Keratinocyte (primary cell): ENCODE results near the gene HLF.

Experiments used
- CTCF ChIP-seq, 3 experiments: IDR thresholded peaks in 1 of 3; conservative IDR thresholded peaks in 1 of 3; optimal IDR thresholded peaks in 1 of 3; 2 replicates in 2 of 3; 3 replicates in 1 of 3; pipeline versions ENCODE3 to v1.5.1; 2011; ENCODE audit warnings: low read length in 3 of 3, mild to moderate bottlenecking in 3 of 3, moderate library complexity in 2 of 3, control low read depth in 1 of 3, inconsistent platforms in 1 of 3; ENCODE audit not compliant: insufficient read depth in 2 of 3; ENCODE audit errors: extremely low read depth in 1 of 3
- EZH2 ChIP-seq: IDR thresholded peaks from one replicate; pipeline ENCODE4 v1.6.1; 2012; ENCODE audit warnings: inconsistent platforms, mild to moderate bottlenecking, low read length, moderate library complexity

- TF ChIP-seq EZH2 (no peak), CTCF (optimal IDR thresholded peaks at IDR 0.05 in 1 of 3, IDR thresholded peaks at IDR 0.05 in 1 of 3, conservative IDR thresholded peaks at IDR 0.05 in 1 of 3; ENCODE audit: extremely low read depth in 1 of 3, insufficient read depth in 2 of 3, low read length in 3 of 3) (no peak)
Measured at GRCh38 chr17:55302407-55302787, 37.6 kb downstream of the HLF start.
